Left lung (tissue), 10 donors: ENCODE measurements around the gene RNU6-8. TPM values are rescaled to one million over a fixed set of nuclear protein-coding genes. Genes with fewer than 3 reads are reported as not detected.

ENCODE experiments used
- ATAC-seq: fragments of 200-7000 bp; cut with Tn5 transposase; one replicate; pipeline ENCODE4 v1.9.1; 2020; ENCODE audit warnings: moderate library complexity
- DNase-seq, 4 donors: peaks; one replicate each; pipeline ENCODE4 v3.0.0-alpha.2; 2013 to 2020
- H3K27ac ChIP-seq, 2 donors: fragments of 200-600 bp; sonication (generic) in 1 of 2; one replicate each; pipeline versions ENCODE4 v1.5.0 to v1.8.0; 2020 to 2021
- H3K27me3 ChIP-seq, 2 donors: fragments of 200-600 bp; sonication (generic) in 1 of 2; one replicate each; pipeline versions ENCODE4 v1.5.0 to v1.8.0; 2020 to 2021
- H3K36me3 ChIP-seq, 2 donors: fragments of 200-600 bp; sonication (generic) in 1 of 2; one replicate each; pipeline versions ENCODE4 v1.5.0 to v1.8.0; 2020 to 2021
- H3K4me1 ChIP-seq, 2 donors: fragments of 200-600 bp; one replicate each; pipeline ENCODE4 v1.8.0; 2021
- H3K4me3 ChIP-seq, 2 donors: fragments of 200-600 bp; sonication (generic) in 1 of 2; one replicate each; pipeline versions ENCODE4 v1.5.0 to v1.8.0; 2020 to 2021; ENCODE audit warnings: mild to moderate bottlenecking in 1 of 2
- H3K9me3 ChIP-seq, 2 donors: fragments of 200-600 bp; sonication (generic) in 1 of 2; one replicate each; pipeline versions ENCODE4 v1.5.0 to v1.8.0; 2020 to 2021
- CTCF ChIP-seq, 2 donors: fragments of 200-600 bp; sonication (generic) in 1 of 2; IDR thresholded peaks; one replicate each; pipeline versions ENCODE4 v1.5.0 to v1.8.0; 2021; ENCODE audit warnings: antibody characterized with exemption in 2 of 2
- intact Hi-C, 2 donors: fragments of 100-400 bp; cut with DNase I; formaldehyde crosslinking; loops; one replicate each; pipeline versions ENCODE4 v1.11.2 to v1.14.2; 2022
- polyA plus RNA-seq, 6 donors: library from polyadenylated mRNA; unstranded; fragments of 120-200 nt; gene quantifications; one replicate each; pipeline ENCODE4 v1.2.1, GENCODE V29; 2013; ENCODE audit not compliant: insufficient read length in 6 of 6
- total RNA-seq, 2 donors: library from RNA; stranded (reverse); fragmentation: NEBNext Ultra II Directional; extraction: Animal tissue kit (Norgen Biotek cat#: 25700); gene quantifications; one replicate each; pipeline ENCODE4 v1.2.1, GENCODE V29; 2021
- donor health status: DM: no; HTN: yes; CAD: no.
- donor health status: DM: no; HTN: no; CAD: no.

The RNU6-8 gene
- total and polyA plus RNA-seq, 8 donors, result not detected

GRCh38 chr14:32232481-32232880 lies 29.4 kb upstream of the RNU6-8 start:
- DNase-seq (no peak), ATAC-seq (no peak)
- H3K36me3 ChIP-seq, result no peaks in the 10 kb centered on the region
- peaks cover 0 to 4% of the 10 kb centered on the region in 2 donors for H3K4me1 ChIP-seq
- TF ChIP-seq CTCF (IDR thresholded peaks at IDR 0.05), result no peak
- no peak overlapping the region for H3K4me3 ChIP-seq
- H3K9me3 ChIP-seq, result peaks cover 0 to 2% of the 10 kb centered on the region in 2 donors
- H3K27ac ChIP-seq, result no peak overlapping the region
- no peaks in the 10 kb centered on the region for H3K27me3 ChIP-seq
- intact Hi-C loops, result no loop called here

DNA sequence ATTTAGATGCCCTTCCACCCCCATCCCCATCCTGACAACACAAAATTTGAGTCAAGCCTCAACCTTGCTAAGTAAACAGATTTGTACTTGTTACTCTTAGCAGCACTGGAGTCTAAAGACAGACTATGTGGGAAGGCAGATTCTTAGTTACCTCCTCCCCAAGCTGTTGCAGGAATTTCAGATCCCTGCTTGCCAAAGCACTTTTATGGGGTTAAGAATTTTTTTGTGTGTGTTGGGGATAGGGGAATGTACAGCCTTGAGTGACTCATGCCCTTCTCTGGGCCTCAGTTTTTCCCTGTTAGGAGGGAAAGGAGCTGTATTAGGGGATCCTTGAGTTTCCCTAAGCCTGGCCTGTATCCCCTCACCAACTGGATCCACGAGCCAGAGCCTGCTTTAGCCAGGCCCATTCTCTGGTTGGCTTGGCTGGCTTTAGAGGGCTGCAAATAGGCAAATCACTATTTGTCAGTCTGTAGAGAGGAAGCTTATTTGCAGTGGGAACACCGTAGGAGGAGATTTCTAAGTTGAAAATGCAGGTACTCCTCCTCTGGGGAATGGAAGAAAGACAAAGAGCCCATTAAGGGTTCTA lies 27.7 kb upstream of the RNU6-8 start:
- DNase-seq (no peak), ATAC-seq (peak; percentile 30)
- Histone ChIP-seq H3K27me3 (no peaks in the 10 kb centered on the region), H3K9me3 (no peaks in the 10 kb centered on the region), H3K27ac (no peak overlapping the region), H3K36me3 (no peaks in the 10 kb centered on the region), H3K4me1 (peaks cover 0 to 4% of the 10 kb centered on the region in 2 donors), H3K4me3 (no peak overlapping the region)
- intact Hi-C loops, result no loop called here
- no peak for TF ChIP-seq CTCF (IDR thresholded peaks at IDR 0.05)

GRCh38 chr14:32230181-32230580 lies 27.1 kb upstream of the RNU6-8 start:
- no peak for TF ChIP-seq CTCF (IDR thresholded peaks at IDR 0.05)
- Histone ChIP-seq H3K27me3 (no peaks in the 10 kb centered on the region), H3K36me3 (no peaks in the 10 kb centered on the region), H3K27ac (no peak overlapping the region), H3K4me1 (peaks cover 0 to 4% of the 10 kb centered on the region in 2 donors), H3K4me3 (no peak overlapping the region), H3K9me3 (no peaks in the 10 kb centered on the region)
- DNase-seq, result no peak
- intact Hi-C loops, result no loop called here
- ATAC-seq, result no peak

GRCh38 chr14:32226056-32226455 lies 23.0 kb upstream of the RNU6-8 start:
- DNase-seq, result peak in 2 of 4 donors; percentile 18 to 74
- no peaks in the 10 kb centered on the region for H3K9me3 ChIP-seq
- TF ChIP-seq CTCF (IDR thresholded peaks at IDR 0.05), result no peak
- ATAC-seq, result peak; percentile 83
- intact Hi-C loops, result no loop called here
- H3K27ac ChIP-seq, result peak overlapping the region; percentile 61
- H3K36me3 ChIP-seq, result no peaks in the 10 kb centered on the region
- peaks cover 0 to 4% of the 10 kb centered on the region in 2 donors for H3K4me1 ChIP-seq
- H3K4me3 ChIP-seq, result no peak overlapping the region
- no peaks in the 10 kb centered on the region for H3K27me3 ChIP-seq

DNA sequence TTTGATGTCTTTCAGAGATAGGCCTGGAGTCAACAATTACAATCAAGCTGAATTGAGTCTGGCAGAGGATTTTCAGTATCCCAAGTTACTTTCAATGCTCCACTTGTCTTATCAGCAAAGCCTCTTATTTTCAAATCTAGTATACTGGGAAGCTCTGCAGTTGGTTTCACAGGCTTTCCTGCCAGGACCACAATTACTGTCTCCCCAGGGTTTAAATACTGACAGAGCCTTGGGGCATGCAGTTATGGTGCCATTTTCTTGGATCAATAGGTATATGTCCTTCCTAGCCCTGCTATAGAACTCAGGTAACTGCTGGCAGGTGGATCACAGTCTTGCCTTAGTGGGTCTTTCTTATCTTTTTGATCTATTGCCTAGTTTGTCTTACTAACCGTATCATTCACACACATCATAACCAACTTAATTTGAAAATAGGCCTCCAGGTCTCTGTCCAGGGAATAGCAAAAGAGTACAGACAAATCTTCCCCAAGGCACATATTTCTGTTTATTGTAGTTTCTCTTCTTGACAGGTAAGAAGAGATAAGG lies 22.4 kb upstream of the RNU6-8 start:
- Histone ChIP-seq H3K9me3 (no peaks in the 10 kb centered on the region), H3K4me3 (no peak overlapping the region), H3K4me1 (no peaks in the 10 kb centered on the region), H3K27ac (peak overlapping the region; percentile 61), H3K36me3 (no peaks in the 10 kb centered on the region), H3K27me3 (no peaks in the 10 kb centered on the region)
- peak; percentile 15 for ATAC-seq
- intact Hi-C loops, result no loop called here
- TF ChIP-seq CTCF (IDR thresholded peaks at IDR 0.05), result no peak
- no peak for DNase-seq
